GM12801 (cell line): ENCODE results near the gene MPG.

Source experiments
- TF ChIP-seq, protein P1 (sequence below): IDR thresholded peaks from one replicate; pipeline ENCODE4 v1.5.1; 2011; ENCODE audit warnings: control low read depth; ENCODE audit not compliant: insufficient read length; ENCODE audit errors: extremely low read depth

Gene MPG

DNA sequence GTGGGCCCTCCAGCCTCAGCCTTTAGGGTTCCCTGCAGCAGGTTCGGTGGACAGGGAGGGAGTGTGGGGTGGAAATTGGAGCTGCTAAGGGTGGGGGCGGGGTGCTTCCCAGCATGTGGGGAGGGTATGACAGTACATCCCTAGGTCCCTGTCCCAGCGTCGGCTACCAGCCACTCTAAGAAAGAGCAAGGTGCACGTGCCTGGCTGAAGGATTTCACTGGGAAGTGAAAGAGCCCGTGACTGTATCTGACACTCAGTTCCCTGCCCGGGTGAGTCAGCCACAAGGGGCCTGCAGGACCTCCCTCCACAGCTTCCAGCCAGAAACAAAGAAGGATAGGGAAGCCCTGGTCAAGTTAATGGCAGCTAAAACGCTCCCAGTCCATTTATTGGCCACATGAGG, 20.3 kb upstream of the MPG start:
- TF ChIP-seq, protein P1, sequence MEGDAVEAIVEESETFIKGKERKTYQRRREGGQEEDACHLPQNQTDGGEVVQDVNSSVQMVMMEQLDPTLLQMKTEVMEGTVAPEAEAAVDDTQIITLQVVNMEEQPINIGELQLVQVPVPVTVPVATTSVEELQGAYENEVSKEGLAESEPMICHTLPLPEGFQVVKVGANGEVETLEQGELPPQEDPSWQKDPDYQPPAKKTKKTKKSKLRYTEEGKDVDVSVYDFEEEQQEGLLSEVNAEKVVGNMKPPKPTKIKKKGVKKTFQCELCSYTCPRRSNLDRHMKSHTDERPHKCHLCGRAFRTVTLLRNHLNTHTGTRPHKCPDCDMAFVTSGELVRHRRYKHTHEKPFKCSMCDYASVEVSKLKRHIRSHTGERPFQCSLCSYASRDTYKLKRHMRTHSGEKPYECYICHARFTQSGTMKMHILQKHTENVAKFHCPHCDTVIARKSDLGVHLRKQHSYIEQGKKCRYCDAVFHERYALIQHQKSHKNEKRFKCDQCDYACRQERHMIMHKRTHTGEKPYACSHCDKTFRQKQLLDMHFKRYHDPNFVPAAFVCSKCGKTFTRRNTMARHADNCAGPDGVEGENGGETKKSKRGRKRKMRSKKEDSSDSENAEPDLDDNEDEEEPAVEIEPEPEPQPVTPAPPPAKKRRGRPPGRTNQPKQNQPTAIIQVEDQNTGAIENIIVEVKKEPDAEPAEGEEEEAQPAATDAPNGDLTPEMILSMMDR, result no peak

GRCh38 chr16:58491-59439, 19.3 kb upstream of the MPG start:
- TF ChIP-seq, protein P1, result no peak

- TF ChIP-seq, protein P1, result no peak
Measured at GRCh38 chr16:59440-60059, 18.5 kb upstream of the MPG start.

GRCh38 chr16:60166-60565, 17.9 kb upstream of the MPG start:
- TF ChIP-seq, protein P1, result no peak

DNA sequence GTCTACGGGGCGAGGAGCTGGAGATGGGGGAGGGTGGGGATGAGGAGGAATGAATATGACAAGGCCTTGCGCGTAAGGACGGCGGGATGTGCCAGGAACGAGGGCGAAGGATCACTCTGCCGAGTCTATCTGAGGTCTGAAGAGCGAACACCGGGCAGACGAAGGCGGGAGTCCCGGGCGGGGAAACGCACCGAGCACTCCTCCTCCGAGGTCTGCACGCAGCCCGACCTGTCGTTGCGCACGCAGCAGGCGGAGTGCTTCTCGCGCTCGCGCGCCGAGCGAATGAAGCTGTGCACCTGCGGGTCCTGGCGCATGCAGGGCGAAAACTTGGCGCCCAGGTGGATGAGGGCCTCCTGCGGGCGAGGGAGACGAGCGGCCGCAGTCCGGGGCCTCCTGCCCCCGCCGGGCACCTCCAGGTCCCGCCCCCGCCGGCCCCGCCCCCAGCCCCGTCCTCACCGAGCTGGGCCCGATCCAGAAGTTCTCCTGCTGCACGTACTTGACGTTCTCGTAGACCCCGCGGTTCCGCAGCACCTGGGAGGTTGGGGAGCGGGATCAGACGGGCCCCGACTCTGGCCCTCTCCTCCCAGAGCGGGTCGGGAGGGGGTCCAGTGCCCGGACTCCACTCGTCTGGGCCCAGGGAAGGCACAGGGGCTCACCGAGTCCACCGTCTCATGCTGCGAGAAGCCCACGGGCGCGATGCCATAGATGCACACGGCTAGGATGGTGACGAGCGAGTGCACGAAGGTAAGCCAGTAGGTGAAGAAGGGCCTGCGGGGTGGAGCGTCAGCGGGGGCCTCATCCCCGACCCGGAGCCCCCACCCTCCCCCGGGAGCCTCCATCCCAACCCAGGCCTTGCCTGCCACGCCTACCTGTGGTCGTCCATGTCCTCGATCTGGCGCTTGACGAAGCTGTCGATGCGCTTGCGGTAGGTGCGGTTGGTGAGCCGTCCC, 16.8 kb upstream of the MPG start:
- TF ChIP-seq, protein P1, result no peak

DNA sequence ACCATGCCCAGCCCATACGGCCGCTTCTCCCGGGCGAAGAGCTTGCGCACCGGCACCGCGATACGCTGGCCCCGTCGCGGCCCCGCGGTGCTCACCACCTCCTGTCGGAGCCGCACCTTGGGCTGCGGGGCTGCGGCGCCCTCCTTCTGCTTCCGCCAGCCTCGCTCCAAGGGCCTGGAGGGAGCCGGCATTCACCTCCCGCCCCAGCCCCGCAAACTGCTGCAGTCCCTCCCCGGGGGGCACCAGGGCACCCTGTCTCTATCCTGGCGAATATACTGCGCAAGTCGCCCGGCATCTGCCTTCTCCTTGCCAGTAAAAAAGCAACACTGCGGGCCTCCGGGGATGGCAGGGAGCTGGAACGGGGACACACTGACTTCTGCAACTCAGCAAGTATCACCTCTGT, 16.1 kb upstream of the MPG start:
- TF ChIP-seq, protein P1, result no peak
